Fibroblast of peridontal ligament (primary cell): ENCODE results near the gene HK3.

ENCODE experiments used
- DNase-seq: peaks from one replicate; pipeline ENCODE4 v3.0.0-alpha.2; 2010; ENCODE audit errors: extremely low read depth

Gene HK3, protein sequence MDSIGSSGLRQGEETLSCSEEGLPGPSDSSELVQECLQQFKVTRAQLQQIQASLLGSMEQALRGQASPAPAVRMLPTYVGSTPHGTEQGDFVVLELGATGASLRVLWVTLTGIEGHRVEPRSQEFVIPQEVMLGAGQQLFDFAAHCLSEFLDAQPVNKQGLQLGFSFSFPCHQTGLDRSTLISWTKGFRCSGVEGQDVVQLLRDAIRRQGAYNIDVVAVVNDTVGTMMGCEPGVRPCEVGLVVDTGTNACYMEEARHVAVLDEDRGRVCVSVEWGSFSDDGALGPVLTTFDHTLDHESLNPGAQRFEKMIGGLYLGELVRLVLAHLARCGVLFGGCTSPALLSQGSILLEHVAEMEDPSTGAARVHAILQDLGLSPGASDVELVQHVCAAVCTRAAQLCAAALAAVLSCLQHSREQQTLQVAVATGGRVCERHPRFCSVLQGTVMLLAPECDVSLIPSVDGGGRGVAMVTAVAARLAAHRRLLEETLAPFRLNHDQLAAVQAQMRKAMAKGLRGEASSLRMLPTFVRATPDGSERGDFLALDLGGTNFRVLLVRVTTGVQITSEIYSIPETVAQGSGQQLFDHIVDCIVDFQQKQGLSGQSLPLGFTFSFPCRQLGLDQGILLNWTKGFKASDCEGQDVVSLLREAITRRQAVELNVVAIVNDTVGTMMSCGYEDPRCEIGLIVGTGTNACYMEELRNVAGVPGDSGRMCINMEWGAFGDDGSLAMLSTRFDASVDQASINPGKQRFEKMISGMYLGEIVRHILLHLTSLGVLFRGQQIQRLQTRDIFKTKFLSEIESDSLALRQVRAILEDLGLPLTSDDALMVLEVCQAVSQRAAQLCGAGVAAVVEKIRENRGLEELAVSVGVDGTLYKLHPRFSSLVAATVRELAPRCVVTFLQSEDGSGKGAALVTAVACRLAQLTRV

DNA sequence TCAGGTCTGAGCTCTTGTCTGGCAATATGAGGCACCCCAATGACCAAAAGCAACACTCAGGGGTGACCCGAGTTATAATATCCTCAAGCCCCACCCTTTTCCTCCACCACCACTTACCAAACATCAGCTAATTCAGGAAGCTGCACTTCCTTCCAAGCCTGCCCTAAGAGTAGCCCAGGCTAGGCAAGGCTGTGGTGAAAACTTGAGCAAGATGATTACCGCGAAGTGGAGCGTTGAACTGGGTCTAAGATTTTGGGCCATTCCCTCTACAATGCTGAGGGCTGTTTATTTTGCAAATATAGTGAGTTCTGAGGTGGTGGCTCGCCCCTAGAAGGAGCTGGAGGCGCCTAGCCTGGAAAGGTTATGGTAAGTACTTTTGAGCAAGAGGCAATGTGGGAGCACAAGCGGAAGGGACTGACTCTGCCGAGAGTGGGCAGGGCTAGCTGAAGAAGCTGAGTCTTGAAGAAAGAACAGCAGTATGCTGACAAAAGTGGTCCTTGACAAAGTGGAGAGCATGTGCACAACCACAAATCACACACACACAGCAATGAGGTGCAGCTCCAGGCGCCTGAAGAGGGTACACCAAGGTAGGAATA is at the start of gene HK3:
HK3 (minus strand) TSS at position 51 of the 596 bp plus-strand sequence. CDS start 3,187 bp downstream, outside the sequence.
- DNase-seq, result no peak

DNA sequence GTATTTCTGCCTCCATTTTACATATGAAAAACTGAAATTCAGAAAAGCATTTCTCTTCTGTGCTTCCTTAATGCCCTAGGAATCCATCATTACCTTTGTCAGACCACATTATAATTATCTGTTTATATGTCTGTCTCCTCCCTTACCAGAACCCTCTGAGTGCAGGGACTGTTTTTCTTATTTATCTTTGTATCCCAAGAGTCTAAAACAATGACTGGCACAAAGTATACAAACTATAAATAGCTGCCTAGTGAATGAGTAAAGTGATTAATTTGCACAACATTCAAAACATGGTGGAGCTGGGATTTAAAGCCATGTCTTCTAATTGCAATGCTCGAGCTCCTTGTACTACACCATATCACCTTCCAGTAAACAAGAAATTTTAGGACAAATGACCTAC is 49.3 kb upstream of the HK3 start:
- peak; percentile 25 for DNase-seq

DNA sequence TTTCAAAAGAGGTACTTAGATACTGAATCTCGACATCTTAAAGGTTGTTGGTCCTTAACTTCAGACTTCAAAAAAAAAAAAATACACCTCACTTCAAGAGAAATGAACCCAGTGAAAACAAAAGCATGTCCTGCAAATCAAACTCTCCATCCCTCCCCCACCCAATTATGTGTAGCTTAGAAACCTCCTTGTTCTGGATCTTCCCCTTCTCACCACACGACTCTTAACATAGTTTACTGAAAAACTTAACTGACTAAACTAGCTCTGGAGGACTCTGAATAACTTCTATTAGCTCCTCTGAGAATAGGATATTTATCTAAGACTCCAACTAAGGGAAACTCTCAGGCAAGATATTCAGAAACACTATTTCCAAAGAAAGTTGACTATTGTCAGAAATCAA is 48.7 kb upstream of the HK3 start:
- DNase-seq, result no peak

DNA sequence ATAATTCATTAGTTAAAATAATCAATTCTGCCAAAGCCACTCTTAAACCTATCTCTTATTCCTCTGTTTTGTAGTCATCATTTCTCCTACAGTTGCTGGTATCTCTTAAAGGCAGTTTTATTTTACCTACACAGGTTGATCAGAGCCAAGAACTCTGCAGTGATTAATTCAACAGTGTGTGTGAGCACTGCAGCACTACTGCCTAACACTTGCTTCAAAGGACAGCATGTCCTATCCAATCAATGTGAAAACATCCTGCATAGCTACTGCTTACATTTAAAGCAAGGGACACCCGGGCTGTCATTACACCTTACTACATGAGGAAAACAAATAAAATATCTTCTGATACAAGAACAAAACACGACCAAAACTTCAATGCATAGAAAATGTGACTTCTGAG is 45.1 kb upstream of the HK3 start:
- DNase-seq, result no peak

DNA sequence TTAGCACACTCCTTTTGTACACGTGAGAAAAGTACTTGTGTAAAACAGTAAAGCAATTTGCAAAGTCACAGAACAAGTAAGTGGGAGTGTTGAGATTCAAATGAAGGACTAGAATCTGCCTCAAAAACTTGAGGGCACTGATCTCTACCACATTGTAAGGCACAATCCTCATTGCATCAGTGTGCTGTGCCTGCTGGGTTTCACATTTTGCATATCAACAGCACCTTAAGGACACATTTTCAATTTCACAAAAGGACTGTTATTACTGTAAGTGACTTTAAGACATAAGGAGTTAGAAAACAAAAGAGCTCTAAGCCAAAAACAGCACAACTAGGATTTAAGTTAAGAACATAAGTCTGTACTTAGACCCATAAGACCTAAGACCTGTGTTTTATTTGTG is 44.7 kb upstream of the HK3 start:
- DNase-seq, result no peak

DNA sequence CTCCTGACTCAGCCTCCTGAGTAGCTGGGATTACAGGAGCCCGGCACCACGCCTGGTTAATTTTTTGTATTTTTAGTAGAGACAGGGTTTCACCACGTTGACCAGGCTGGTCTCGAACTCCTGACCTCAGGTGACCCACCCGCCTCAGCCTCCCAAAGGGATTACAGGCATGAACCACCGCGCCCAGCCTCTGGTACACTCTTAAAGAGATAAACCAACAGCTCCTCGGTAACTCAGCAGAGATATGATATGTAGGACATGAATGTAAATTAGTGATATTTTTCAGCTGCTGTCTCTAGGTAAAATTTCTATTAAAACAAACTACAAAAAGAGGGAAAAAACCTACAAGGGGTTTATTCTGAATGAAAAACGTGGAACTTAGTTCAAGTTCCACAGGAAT is 42.8 kb upstream of the HK3 start:
- no peak for DNase-seq

DNA sequence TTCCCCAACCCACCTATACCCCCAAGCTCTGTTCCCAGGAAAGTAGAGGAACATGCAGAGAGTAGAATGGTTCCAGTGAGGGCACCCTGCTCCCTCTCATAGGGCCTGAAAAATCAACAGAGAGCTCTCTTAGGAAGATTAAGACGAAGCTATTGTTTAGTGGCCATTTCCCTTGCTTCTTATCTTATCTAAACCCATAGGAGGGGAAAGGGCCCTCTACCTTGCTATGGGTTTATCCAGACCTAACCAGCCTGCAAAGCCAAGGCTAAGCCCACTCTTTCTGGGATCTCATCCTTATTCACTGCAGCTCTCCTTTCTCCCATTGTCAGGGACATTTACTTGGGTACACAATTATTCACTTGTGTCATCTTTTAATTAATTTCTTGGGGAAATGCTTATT is 39.3 kb upstream of the HK3 start:
- no peak for DNase-seq

DNA sequence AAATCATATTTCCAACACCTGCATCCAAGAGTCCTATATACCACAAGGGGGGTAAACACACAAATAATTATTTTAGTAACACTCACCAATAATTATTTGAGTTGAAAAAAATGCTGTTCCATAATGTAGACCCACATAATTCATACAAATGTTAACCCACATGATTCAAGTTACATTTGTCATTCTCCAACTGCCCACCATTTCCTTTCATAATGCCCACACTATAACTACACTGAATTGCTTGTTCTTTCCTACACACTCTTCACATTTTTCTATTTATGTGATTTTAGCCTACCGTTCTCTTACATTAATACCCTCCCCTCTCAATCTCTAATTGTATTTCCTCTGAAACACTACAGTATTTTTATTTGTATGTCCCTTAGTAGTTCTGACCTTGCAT is 35.9 kb upstream of the HK3 start:
- no peak for DNase-seq

DNA sequence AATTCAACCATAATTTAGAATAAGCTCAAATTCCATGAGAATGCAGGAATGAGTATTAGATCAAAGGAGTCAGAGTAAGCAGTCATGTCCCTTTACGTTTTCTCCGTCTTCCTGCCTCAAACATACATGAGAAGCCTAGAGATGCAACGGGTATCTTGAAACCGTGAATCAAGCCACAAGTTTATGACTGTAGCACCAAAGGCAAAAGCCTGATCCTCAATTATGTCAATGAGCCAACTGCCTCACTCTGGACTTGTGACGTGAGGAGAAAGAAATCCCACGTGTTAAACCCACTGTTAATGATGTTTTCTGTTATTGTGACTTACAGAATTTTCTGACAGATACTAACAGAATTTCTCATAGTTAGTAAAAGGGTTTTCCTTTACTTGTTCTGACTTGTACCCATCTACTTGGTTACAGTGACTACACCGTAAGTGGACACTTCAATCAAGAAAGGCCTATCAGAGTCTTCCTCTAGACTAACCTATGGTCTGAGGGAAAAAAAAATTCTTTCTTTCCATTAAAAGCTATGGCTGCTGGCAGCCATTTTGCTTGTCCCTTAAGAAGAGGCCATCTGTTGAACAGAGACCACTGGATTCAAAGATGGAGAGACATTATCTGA is 35.3 kb upstream of the HK3 start:
- DNase-seq, result no peak

DNA sequence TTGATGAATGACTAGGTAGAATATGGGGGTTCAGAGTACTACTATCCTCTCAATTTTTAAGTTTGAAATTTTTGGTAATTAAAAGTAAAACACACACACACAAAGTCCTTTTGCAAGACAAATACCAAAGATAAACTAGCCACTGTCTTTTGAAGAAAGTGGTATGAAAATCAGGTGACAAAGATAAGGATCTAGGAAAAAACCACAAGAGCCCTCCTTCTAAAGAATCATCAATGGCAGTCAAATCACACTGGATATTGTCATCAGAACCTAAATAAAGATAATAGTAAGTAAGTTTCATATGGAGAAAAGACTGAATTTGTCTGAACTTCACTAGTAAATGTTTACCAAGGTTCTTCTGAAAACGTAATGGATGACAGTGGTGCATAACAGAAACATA is 30.5 kb upstream of the HK3 start:
- DNase-seq, result no peak

DNA sequence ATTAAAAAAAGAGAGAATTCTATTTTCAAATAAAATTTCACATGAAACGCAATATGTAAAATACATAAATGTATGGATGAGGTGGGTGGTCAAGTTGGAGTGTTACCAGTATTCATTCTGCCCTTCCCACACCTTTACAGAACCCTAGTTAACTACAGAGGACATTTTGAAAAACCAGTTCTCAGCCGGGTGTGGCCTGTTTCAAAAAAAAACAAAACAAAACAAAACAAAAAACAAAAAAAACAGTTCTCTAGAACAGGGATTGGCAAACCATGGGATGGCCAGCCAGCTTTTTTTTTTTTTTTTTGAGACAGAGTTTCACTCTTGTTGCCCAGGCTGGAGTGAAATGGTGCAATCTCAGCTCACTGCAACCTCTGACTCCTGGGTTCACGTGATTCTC is 28.4 kb upstream of the HK3 start:
- no peak for DNase-seq

DNA sequence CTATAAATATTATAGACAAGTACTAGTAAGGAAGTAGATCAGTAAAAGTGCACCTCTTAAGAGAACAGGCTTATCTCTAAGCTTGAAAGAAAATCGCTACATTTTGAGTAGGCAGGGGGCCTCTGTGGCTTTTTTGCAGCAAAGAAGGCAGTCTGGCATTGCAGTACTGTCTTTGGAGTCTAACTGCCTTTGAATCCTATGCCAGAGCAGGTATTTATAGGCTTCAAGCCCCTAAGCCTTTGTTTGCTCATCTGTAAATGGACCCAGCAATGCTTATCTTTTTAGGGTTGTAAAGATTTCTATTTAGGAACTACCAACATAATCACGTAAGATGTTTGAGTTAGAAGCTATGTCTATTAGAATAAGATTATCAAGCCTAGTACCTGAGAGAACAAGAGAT is 23.7 kb upstream of the HK3 start:
- DNase-seq, result no peak

DNA sequence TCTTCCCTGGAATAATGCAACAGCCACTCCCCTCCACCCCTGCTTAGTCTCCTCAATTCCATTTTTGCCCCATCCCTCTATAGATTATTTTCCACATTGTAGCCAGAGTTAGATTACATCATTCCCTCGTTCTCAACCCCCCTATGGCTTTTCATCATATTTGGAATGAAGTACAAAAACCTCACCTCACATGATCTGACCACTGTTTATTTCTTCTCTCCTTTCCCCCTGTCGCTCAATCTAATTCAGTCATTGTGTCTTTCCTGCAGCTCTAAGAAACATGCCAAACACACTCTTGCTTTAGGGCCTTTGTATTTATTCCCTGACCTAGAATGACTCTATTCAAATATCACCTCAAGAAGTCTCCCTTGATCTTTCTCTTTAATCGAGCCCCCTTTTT is 22.6 kb upstream of the HK3 start:
- peak; percentile 38 for DNase-seq

DNA sequence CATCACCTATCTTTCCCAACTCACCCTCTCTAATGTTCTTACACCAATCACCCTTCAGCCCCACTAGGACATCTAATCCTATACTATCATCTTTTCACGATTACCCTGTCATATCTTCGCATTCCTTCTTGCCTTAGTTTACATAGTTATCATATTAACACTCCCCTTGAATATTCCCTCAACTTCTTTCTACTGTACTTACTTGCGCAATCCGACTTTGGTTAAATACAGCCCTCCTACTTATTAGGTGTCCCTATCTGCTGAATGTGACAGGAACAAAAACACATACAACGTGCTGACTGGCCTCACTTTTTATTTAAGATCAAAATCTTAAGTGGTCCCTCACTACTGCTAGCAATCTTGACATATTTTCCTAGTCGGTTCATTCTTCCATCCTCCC is 19.5 kb upstream of the HK3 start:
- DNase-seq, result no peak

DNA sequence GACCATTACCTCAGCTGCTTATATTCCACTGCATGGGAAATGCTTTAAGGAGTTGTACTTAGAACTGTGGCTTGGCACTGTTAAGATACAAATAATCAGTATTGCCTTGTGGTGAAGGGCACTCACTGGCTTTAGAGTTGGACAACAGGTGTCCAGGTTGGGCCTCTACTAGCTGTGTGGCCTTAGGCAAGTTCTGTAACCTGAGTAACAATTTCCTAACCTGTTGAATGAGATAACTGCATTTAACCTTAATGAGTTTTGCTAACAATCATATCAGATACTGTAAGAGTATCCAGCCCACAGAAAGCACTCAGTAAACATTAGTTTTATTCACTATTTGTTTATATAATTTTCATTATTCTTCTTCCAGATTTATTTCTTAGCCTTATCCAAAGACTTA is 17.2 kb upstream of the HK3 start:
- DNase-seq, result no peak

DNA sequence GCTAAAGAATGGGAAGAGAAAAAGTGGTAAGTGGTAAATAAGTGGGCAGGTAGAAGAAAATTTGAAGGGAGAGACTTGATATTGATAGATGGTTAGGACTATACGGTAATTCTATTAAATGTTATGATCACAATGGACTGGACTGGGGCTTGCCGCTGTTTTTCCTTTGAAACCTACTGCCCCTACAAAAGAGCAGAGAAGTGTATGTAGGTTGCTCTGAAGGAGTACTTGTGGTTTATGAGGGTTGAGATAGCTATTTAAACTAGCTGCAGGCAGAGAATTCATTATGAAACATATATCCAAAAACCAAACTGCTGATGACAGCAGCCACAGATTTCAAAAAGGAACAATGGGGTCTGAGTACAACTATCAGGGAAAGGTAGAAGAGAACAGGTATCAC is 16.8 kb upstream of the HK3 start:
- no peak for DNase-seq

DNA sequence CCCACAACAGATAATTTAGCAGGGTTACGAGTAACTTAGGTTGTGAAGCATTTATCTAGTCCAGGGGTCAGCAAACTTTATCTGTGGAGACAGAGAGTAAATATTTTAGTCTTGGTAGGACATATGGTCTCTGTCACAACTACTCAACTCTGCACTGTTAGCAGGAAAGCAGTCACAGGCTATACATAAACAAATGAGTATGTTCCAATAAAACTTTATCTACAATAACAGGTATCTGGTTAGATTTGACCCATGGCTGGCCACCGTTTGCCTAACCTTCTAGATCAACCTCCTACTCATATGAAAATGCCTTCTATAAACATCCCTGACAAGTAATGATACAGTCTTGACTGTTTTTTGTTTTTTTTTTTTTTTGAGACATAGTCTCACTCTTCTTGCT is 13.0 kb upstream of the HK3 start:
- DNase-seq, result no peak

DNA sequence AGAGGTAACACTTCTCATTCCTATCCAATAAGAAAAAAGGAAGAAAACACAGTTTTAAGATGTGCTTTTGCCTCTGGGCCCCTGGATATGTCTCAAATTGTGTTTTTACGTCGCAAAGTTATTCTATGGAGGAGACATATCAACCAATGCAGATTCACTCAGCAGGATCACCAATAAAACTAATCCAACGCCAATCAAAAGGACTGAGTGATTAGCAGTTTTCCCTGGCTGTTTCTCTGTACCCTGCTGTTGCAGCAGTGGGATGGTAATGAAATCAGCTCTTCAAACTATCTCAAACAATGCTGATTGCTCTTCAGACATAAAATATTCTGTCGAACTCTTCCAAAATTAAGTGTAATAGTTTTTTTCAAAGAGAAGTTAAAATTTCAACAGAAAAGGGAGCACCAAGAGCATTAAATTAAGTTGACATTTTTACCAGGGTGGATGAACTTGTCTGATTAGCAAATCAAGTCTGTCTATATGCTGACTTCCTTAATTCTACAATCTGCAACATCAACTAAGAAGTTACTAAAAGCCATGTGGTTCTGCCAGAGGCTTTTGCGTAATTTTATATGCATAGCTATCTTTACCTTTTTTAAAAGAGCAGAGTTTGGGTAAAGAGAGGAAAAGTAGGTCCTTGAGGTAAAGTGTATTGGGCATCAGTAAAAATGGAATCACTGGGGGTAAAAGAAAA is 9.7 kb upstream of the HK3 start:
- no peak for DNase-seq

DNA sequence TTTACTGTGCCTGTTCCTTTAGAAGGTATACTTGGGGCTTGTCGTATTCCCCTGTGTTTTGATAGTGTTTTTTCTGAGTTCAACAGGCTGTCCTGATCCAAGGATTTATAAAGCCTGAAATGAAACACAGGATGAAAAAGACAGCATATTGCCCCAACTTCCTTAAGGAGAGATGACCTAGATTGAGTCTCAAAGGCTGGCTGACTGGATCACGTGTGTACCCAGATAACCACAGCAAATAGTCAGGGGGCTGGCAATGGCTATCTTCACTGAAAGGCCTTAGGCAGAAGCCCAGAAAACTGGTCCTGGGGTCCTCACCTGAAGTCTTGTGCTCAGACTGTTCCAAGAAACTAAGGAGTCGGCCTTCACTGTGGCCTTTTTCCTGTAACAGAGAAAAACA is 7.7 kb upstream of the HK3 start:
- no peak for DNase-seq

DNA sequence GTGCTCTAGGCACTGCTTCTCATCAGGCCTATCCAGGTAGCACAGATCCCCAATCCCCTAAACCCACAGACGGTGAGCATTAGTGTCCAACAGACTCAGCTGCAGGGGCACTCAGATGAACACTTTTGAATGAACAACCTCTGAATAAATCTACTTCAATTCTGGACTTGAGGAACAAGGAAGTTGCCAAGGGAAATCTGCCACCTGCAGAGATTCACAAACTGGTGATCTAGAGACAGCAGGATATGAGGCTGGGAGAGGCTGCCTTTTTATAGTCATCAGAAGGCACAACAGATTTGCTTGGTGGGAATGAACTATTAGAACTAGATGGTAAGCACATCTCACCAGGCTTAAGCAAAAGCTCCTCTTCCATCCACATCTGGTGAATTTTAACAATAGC is 7.0 kb upstream of the HK3 start:
- no peak for DNase-seq

DNA sequence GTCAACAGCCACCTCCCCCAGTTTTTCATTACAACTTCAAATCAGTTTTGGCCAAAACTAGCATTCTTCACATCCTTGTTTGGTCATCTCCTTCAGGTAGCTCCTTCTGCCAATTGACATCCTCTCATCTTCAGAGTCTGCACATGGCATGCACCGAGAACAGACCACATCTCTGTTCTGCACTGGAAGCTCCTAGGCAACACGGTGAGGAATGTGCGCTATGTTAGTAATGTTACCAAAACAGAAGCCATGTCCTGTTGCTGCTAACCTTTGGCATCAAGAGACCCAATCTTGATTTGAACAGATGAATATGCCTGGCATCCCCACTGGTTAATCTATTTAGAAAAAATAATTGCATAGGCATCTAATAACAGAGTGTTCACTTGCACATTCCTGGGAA is 5.1 kb upstream of the HK3 start:
- DNase-seq, result no peak
